ENCODE measurements around the gene UQCRQ.

Gene UQCRQ

GRCh38 chr5:132916086-132916485 lies 49.6 kb downstream of the UQCRQ start:
- no peak for DNase-seq

Measured in stimulated activated CD4-positive, alpha-beta T cell treated with anti-CD3 and anti-CD28 coated beads, Interleukin-1b, Interleukin-23, amount 100 ng/mL, for 48 hours (primary cell).